DOHH2 (cell line): ENCODE results near the gene CCL16.

ENCODE experiments used
- H3F3A ChIP-seq: fragments of 200-600 bp; sonication (generic), shearing (Covaris generic); 2 replicates; pipeline ENCODE4 v1.6.0; 2016; ENCODE audit warnings: antibody characterized with exemption, mild to moderate bottlenecking; ENCODE audit not compliant: control insufficient read depth, insufficient read depth
- H3K27ac ChIP-seq: fragments of 200-600 bp; sonication (generic); 2 replicates; pipeline ENCODE4 v1.5.1; 2014; ENCODE audit warnings: low read depth, mild to moderate bottlenecking, low read length, moderate library complexity
- H3K27me3 ChIP-seq: fragments of 200-600 bp; sonication (generic); 2 replicates; pipeline ENCODE4 v1.6.1; 2014; ENCODE audit warnings: mild to moderate bottlenecking, low read length, mixed read lengths; ENCODE audit not compliant: control insufficient read depth
- H3K36me3 ChIP-seq: fragments of 200-600 bp; sonication (generic); 2 replicates; pipeline ENCODE4 v1.6.1; 2014; ENCODE audit warnings: mild to moderate bottlenecking, low read length, moderate library complexity, mixed read lengths; ENCODE audit not compliant: control insufficient read depth
- H3K4me1 ChIP-seq: fragments of 200-600 bp; sonication (generic); 2 replicates; pipeline ENCODE4 v1.6.1; 2014; ENCODE audit warnings: mild to moderate bottlenecking, low read length, mixed read lengths; ENCODE audit not compliant: control insufficient read depth
- H3K4me2 ChIP-seq: fragments of 200-600 bp; sonication (generic); 2 replicates; pipeline ENCODE4 v1.6.0; 2014; ENCODE audit warnings: mild to moderate bottlenecking, low read length, moderate library complexity
- H3K4me3 ChIP-seq: fragments of 200-600 bp; sonication (generic); 2 replicates; pipeline ENCODE4 v1.5.1; 2014; ENCODE audit warnings: mild to moderate bottlenecking, low read length, mixed read lengths
- H3K79me2 ChIP-seq: fragments of 200-600 bp; sonication (generic); 2 replicates; pipeline ENCODE4 v1.6.1; 2014; ENCODE audit warnings: mild to moderate bottlenecking, low read length, mixed read lengths; ENCODE audit not compliant: control insufficient read depth
- H3K9me2 ChIP-seq: fragments of 200-600 bp; sonication (generic); replicated peaks from 2 replicates; pipeline ENCODE4 v1.6.1; 2014; ENCODE audit warnings: mild to moderate bottlenecking, low read length, mixed read lengths; ENCODE audit not compliant: control insufficient read depth
- H3K9me3 ChIP-seq: fragments of 200-600 bp; sonication (generic); 2 replicates; pipeline ENCODE4 v1.6.1; 2014; ENCODE audit warnings: antibody characterized with exemption, low read length, mixed read lengths; ENCODE audit not compliant: control insufficient read depth, insufficient read depth
- H4K20me1 ChIP-seq: fragments of 200-600 bp; sonication (generic); 2 replicates; pipeline ENCODE4 v1.6.0; 2014; ENCODE audit warnings: low read depth, mild to moderate bottlenecking, antibody characterized with exemption, low read length, moderate library complexity; ENCODE audit not compliant: control insufficient read depth, insufficient read depth
- CTCF ChIP-seq: fragments of 200-600 bp; sonication (generic); IDR thresholded peaks from one replicate; pipeline ENCODE4 v1.5.1; 2014; ENCODE audit warnings: antibody characterized with exemption, mild to moderate bottlenecking, low read depth, low read length; ENCODE audit not compliant: poor library complexity, severe bottlenecking
- EZH2phosphoT487 ChIP-seq: fragments of 200-600 bp; sonication (generic); IDR thresholded peaks from 2 replicates; pipeline ENCODE4 v1.6.1; 2017; ENCODE audit warnings: borderline replicate concordance, mild to moderate bottlenecking, antibody characterized with exemption, low read length, moderate library complexity, mixed read lengths

CCL16 gene

GRCh38 chr17:36024106-36024869 is 43.0 kb upstream of the CCL16 start:
- H3K9me3 ChIP-seq: no peaks in the 10 kb centered on the region
- H3K27me3 ChIP-seq: peaks cover 6% of the 10 kb centered on the region
- H3K27ac ChIP-seq: no peak overlapping the region
- TF ChIP-seq EZH2phosphoT487 (no peak), CTCF (no peak)
- H3K4me2 ChIP-seq: no peak overlapping the region
- no peak overlapping the region for H3K4me3 ChIP-seq
- no peaks in the 10 kb centered on the region for H3K36me3 ChIP-seq
- H3F3A ChIP-seq: no peaks in the 10 kb centered on the region
- H3K4me1 ChIP-seq: no peaks in the 10 kb centered on the region
- no peaks in the 10 kb centered on the region for H4K20me1 ChIP-seq
- no peaks in the 10 kb centered on the region for H3K9me2 ChIP-seq
- H3K79me2 ChIP-seq: no peaks in the 10 kb centered on the region

- Histone ChIP-seq H3K4me3 (no peak overlapping the region), H4K20me1 (no peaks in the 10 kb centered on the region), H3K4me1 (no peaks in the 10 kb centered on the region), H3F3A (no peaks in the 10 kb centered on the region), H3K4me2 (no peak overlapping the region), H3K36me3 (no peaks in the 10 kb centered on the region), H3K9me3 (no peaks in the 10 kb centered on the region), H3K9me2 (no peaks in the 10 kb centered on the region), H3K27ac (no peak overlapping the region), H3K79me2 (no peaks in the 10 kb centered on the region), H3K27me3 (peaks cover 7% of the 10 kb centered on the region; the same call in 1 of the 2 replicates)
- no peak for TF ChIP-seq CTCF
- TF ChIP-seq EZH2phosphoT487: no peak
These were observed 38.1 kb upstream of the CCL16 start for GRCh38 chr17:36019423-36019822.

- TF ChIP-seq EZH2phosphoT487: no peak
- TF ChIP-seq CTCF: no peak
- Histone ChIP-seq H3K4me2 (no peak within 1 kb of the TSS), H3K79me2 (no peaks in the 10 kb centered on the region)
These were observed 36.5 kb upstream of the CCL16 start, which contains the start of gene CCL23 for GRCh38 chr17:36017799-36018198. Gene CCL23, minus strand, starts transcription at chr17:36017972. Its CDS starts 75 bp downstream, at chr17:36017897.

More at GRCh38 chr17:36017799-36018198, 36.5 kb upstream of the CCL16 start, which contains the start of gene CCL23:
- no peaks in the 10 kb centered on the region for H3K9me2 ChIP-seq
- no peak within 1 kb of the TSS for H3K27ac ChIP-seq
- no peaks in the 10 kb centered on the region for H4K20me1 ChIP-seq
- H3K9me3 ChIP-seq: no peaks in the 10 kb centered on the region
- no peaks in the 10 kb centered on the region for H3K4me1 ChIP-seq
- no peaks in the 10 kb centered on the region for H3F3A ChIP-seq
- H3K27me3 ChIP-seq: peaks cover 7% of the 10 kb centered on the region; the same call in 1 of the 2 replicates
- H3K4me3 ChIP-seq: no peak within 1 kb of the TSS
- H3K36me3 ChIP-seq: no peaks in the 10 kb centered on the region
